GM18858 (cell line): ENCODE data around the gene RAB6A.
"Not testable (repeated sequence)": the region's sequence is repeated elsewhere in the genome, so short reads cannot be mapped to it uniquely, and the experiment has no call there.

ENCODE experiments used
- ATAC-seq: cut with Tn5 transposase; IDR thresholded peaks from one replicate; pipeline ENCODE4 v1.9.1; 2021; ENCODE audit not compliant: unreplicated experiment

RAB6A gene

DNA sequence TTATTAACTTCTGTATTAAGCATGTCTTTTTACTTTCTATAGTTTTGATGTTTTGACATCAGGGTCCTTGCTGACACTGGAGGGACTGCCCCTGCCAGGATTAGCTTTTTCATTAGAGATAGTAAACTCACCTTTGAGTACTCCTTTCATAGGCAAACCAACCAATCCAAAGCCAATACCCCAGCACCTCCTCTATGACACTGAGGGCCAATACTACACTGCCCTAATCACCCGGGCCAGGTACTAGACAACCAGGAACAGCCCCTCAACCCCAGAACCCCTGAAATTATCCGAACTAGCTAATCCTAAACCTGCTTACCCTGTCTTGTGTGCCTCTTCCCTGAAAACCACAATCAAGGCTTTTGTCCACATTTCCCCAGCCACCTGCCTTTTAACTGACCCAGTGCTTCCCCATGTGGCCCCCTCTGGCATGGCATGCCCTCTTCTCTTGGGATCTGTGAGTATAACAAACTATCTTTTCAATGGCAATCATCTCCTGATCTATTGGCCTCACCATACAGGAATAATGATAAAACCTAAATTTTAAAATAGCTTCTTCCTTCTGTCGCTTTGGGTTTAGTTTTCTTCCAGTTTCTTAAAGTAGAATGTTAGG, 31.2 kb downstream of the RAB6A start:
- ATAC-seq: no peak

DNA sequence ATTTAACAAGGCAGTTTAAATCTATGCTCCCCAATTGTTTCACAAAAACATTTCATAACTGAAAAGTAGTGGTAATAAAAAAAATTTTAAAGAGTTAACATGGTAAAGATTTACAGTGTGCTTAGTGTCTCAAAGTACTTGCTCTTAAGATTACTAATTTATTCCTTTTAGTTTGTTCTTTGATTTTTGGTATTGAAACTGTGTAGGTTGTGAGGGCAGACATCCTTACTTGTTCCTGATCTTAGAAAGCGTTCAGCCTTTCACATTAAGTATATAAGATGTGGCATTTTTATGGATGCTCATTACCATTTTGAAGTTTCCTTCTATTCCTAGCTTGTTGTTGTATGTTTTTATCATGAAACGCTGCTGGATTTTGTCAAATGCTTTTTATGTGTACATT, 32.9 kb downstream of the RAB6A start:
- ATAC-seq: no peak

GRCh38 chr11:73726825-73727224, 34.0 kb downstream of the RAB6A start:
- no peak for ATAC-seq

- no peak for ATAC-seq
These were observed 43.7 kb downstream of the RAB6A start for GRCh38 chr11:73717136-73717535.

GRCh38 chr11:73716153-73717056, 44.5 kb downstream of the RAB6A start:
- ATAC-seq: no peak

DNA sequence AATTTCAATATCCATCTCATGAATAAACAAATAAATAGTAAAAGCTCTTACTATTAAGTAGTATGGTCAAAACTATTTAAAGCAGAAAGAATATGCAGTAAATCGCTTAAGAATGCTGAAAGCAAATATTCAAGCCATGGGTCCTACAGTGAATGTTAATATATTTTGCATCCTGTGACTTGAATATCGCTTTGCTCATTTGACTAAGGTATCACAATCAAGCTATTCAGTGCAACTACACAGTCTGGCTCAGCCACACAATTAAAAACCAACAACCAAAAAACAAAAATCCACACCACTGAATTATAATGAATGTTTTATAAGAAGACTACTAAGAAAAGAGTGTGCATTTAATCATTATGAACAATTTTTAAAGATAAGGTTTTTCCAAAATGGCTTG, 45.3 kb downstream of the RAB6A start:
- no peak for ATAC-seq

- no peak for ATAC-seq
These were observed 49.9 kb downstream of the RAB6A start for GRCh38 chr11:73710964-73711363.

- ATAC-seq: no peak
These were observed 55.8 kb downstream of the RAB6A start for GRCh38 chr11:73705053-73705452.

GRCh38 chr11:73693899-73694525, 66.9 kb downstream of the RAB6A start:
- ATAC-seq: no peak

GRCh38 chr11:73680687-73681086, 80.2 kb downstream of the RAB6A start:
- ATAC-seq: no peak

DNA sequence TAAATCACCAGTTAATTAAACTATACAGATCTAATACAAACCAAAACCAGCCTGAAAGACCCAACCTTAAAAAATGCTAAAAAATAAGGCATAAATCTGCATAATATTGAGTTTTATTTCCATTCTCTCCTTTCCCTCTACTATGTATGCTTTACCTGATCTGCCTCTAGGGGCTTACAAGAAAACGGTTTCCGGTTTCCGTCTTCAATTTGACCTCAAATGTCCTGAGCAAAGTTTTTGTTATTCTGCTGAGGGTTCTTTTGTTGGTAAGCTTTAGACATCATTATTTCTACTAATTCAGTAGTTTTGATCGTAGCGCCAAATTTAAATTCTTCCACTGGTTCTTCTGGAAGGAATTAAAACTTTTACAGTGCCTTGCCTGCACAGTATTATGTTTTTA, 84.3 kb downstream of the RAB6A start:
- not testable (repeated sequence) for ATAC-seq

- no peak for ATAC-seq
These were observed 89.2 kb downstream of the RAB6A start for GRCh38 chr11:73671701-73672100.

DNA sequence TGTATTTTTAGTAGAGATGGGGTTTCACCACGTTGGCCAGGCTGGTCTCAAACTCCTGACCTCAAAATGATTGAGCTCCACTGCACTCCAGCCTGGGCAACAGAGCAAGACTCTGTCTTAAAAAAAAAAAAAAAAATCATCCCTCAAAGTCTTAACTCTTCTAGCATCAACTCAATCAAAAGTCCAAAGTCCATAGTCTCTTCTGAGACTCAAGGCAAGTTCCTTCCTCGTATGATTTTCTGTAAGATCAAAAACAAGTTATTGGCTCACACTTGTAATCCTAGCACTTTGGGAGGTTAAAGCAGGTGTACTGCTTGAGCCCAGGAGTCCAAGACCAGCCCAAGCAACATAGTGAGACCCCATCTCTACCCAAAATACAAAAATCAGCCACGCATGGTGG, 90.1 kb downstream of the RAB6A start:
- ATAC-seq: no peak

DNA sequence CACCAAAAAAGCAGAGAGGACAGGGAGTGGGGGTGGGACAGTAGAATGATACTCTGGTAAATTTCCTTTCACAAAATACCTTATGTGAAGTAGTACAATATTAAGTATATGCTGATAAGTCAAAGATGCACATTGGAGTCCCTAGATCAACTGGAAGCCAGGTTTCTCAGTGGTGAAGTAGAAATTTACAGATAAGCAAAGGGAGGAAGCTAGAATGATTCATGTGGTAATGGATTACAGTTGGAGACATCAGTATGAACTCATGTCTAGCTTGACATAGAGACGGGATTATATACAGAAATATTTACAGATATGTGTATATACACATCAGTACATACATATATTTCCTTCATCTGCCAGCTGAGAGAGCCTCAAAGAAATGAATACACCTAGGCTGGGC, 93.0 kb downstream of the RAB6A start:
- no peak for ATAC-seq

GRCh38 chr11:73664877-73665276, 96.0 kb downstream of the RAB6A start:
- no peak for ATAC-seq

GRCh38 chr11:73663604-73664495, 97.0 kb downstream of the RAB6A start:
- no peak for ATAC-seq

- ATAC-seq: no peak
These were observed 98.3 kb downstream of the RAB6A start for GRCh38 chr11:73662445-73663157.

- no peak for ATAC-seq
These were observed 99.7 kb downstream of the RAB6A start for GRCh38 chr11:73661035-73661628.

GRCh38 chr11:73660497-73661034, 100.3 kb downstream of the RAB6A start:
- no peak for ATAC-seq

DNA sequence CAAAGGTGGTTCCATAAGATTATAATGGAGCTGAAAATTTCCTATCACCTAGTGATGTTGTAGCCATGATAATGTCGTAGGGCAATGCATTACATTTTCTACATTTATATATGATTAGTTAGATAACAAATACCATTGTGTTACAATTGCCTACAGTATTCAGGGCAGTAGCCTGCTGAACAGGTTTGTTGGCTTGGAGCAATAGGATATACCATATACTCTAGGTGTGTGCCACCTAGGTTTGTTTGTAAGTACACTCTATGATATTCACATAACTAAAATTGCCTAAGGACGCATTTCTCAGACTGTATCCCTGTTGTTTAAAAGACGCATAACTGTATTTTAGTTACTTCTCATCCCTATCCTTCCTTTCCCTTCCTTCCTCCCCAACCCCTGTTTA, 100.9 kb downstream of the RAB6A start:
- ATAC-seq: no peak
